HepG2 (cell line): Measurements from ENCODE around the gene AFDN. TPM values are rescaled to one million over a fixed set of nuclear protein-coding genes. Genes with fewer than 3 reads are reported as not detected.

ENCODE experiments used
- BCL6 ChIP-seq: IDR thresholded peaks from 2 replicates; pipeline ENCODE4 v1.6.1; 2016; ENCODE audit warnings: missing genetic modification reagents, missing compliant biosample characterization
- DNMT3B ChIP-seq: conservative IDR thresholded peaks from 2 replicates; pipeline ENCODE4 v1.6.1; 2016; ENCODE audit warnings: missing biosample characterization, control low read depth
- ETV5 ChIP-seq: IDR thresholded peaks from 2 replicates; pipeline ENCODE4 v1.6.1; 2018; ENCODE audit warnings: missing biosample characterization, missing genetic modification reagents, inconsistent platforms, borderline replicate concordance
- FOXJ3 ChIP-seq: sonication (generic); formaldehyde crosslinking; IDR thresholded peaks from 2 replicates; pipeline ENCODE4 v1.4.0; 2020; ENCODE audit warnings: missing genetic modification reagents, mild to moderate bottlenecking, borderline replicate concordance
- GLMP ChIP-seq: sonication (generic); formaldehyde crosslinking; IDR thresholded peaks from 2 replicates; pipeline ENCODE4 v1.9.0; 2021; ENCODE audit warnings: missing genetic modification reagents, mild to moderate bottlenecking, borderline replicate concordance
- GTF2F1 ChIP-seq: fragments of 150-350 bp; IDR thresholded peaks from 2 replicates; pipeline ENCODE4 v1.6.1; 2014; ENCODE audit warnings: low read length
- HDAC6 ChIP-seq: fragments of 200-600 bp; sonication (generic); IDR thresholded peaks from 2 replicates; pipeline ENCODE4 v1.7.0; 2017; ENCODE audit warnings: mild to moderate bottlenecking, antibody characterized with exemption, low read length, low read depth
- HOXD1 ChIP-seq: sonication (generic); formaldehyde crosslinking; IDR thresholded peaks from 2 replicates; pipeline ENCODE4 v1.5.0; 2020; ENCODE audit warnings: missing genetic modification reagents
- JARID2 ChIP-seq: sonication (generic); formaldehyde crosslinking; IDR thresholded peaks from 2 replicates; pipeline ENCODE4 v1.8.1; 2023; ENCODE audit warnings: missing genetic modification reagents, inconsistent platforms; ENCODE audit not compliant: insufficient replicate concordance
- KLF12 ChIP-seq: sonication (generic); formaldehyde crosslinking; IDR thresholded peaks from 2 replicates; pipeline ENCODE4 v1.4.0; 2020; ENCODE audit warnings: missing genetic modification reagents, borderline replicate concordance
- NFE2 ChIP-seq: sonication (generic); formaldehyde crosslinking; IDR thresholded peaks from 2 replicates; pipeline ENCODE4 v1.4.0; 2020; ENCODE audit warnings: missing genetic modification reagents
- RBM39 ChIP-seq: fragments of 200-400 bp; formaldehyde crosslinking; IDR thresholded peaks from one replicate; pipeline ENCODE4 v1.6.1; 2018; ENCODE audit warnings: antibody characterized with exemption, mild to moderate bottlenecking, low read depth, low read length; ENCODE audit not compliant: poor library complexity, severe bottlenecking
- SMAD1 ChIP-seq: sonication (generic); formaldehyde crosslinking; IDR thresholded peaks from 2 replicates; pipeline ENCODE4 v1.4.0; 2020; ENCODE audit warnings: missing genetic modification reagents, low read depth, mild to moderate bottlenecking, borderline replicate concordance
- SMAD3 ChIP-seq: sonication (generic); formaldehyde crosslinking; IDR thresholded peaks from 2 replicates; pipeline ENCODE4 v1.4.0; 2020; ENCODE audit warnings: missing genetic modification reagents
- SP1 ChIP-seq, 2 experiments: fragments of 450-650 bp in 1 of 2; sonication (generic) in 1 of 2; formaldehyde crosslinking in 1 of 2; IDR thresholded peaks; 2 replicates each; pipeline versions ENCODE4 v1.4.0 to v1.6.1; 2016 to 2020; ENCODE audit warnings: missing genetic modification reagents in 1 of 2
- TOE1 ChIP-seq: sonication (generic); formaldehyde crosslinking; IDR thresholded peaks from 2 replicates; pipeline ENCODE4 v1.4.0; 2020; ENCODE audit warnings: mild to moderate bottlenecking, missing genetic modification reagents
- ZNF274 ChIP-seq: sonication (generic); formaldehyde crosslinking; IDR thresholded peaks from 2 replicates; pipeline ENCODE4 v1.5.1; 2020; ENCODE audit warnings: mild to moderate bottlenecking, missing genetic modification reagents
- ZNF503 ChIP-seq: sonication (generic); formaldehyde crosslinking; IDR thresholded peaks from 2 replicates; pipeline ENCODE4 v1.4.0; 2020; ENCODE audit warnings: missing genetic modification reagents
- ZNF616 ChIP-seq: sonication (generic); formaldehyde crosslinking; IDR thresholded peaks from 2 replicates; pipeline ENCODE4 v1.5.0; 2020; ENCODE audit warnings: low read depth, mild to moderate bottlenecking, missing genetic modification reagents
- ZNF709 ChIP-seq: sonication (generic); formaldehyde crosslinking; IDR thresholded peaks from 2 replicates; pipeline ENCODE4 v1.5.0; 2020; ENCODE audit warnings: mild to moderate bottlenecking, missing genetic modification reagents
- ZNF878 ChIP-seq: sonication (generic); formaldehyde crosslinking; IDR thresholded peaks from 2 replicates; pipeline ENCODE4 v1.8.1; 2023; ENCODE audit warnings: mild to moderate bottlenecking, missing genetic modification reagents, moderate library complexity
- polyA plus RNA-seq, 8 experiments: library from polyadenylated mRNA; depleted of rRNA in 3 of 8; stranded (reverse) in 7 of 8; unstranded in 1 of 8; fragments of >200 nt; fragmentation: Illumina TruSeq in 4 of 8; extraction: Trizol in 4 of 8; gene quantifications; 2 replicates each; pipeline versions ENCODE4 v1.2.1 to v1.2.3, GENCODE V29; 2011 to 2016; ENCODE audit warnings: low read depth in 4 of 8, missing spikeins in 1 of 8, mixed read lengths in 1 of 8; ENCODE audit not compliant: insufficient read depth in 1 of 8
- total RNA-seq, 5 experiments: library from RNA; depleted of rRNA; stranded (reverse); fragments of >200 nt; fragmentation: Illumina TruSeq; extraction: Trizol; gene quantifications; 2 replicates each; pipeline ENCODE4 v1.2.3, GENCODE V29; 2016; ENCODE audit warnings: low read depth in 1 of 5
- TF ChIP-seq, protein P1 (sequence below): sonication (generic); formaldehyde crosslinking; IDR thresholded peaks from 2 replicates; pipeline ENCODE4 v1.8.0; 2022; ENCODE audit warnings: missing genetic modification reagents, mild to moderate bottlenecking, moderate library complexity, borderline replicate concordance
- TF ChIP-seq, protein P2 (sequence below): sonication (generic); formaldehyde crosslinking; IDR thresholded peaks from 2 replicates; pipeline ENCODE4 v1.4.0; 2020; ENCODE audit warnings: mild to moderate bottlenecking, missing genetic modification reagents, borderline replicate concordance

Gene AFDN
- total and polyA plus RNA-seq, 2 of the 13 experiments (the other 11 are each of a cell fraction or from before 2014, with no cell fraction given), result 136 to 151 TPM

- TF ChIP-seq ZNF274 (CRISPR knock-in tag) (no peak), SMAD3 (CRISPR knock-in tag) (no peak), NFE2 (CRISPR knock-in tag) (no peak), HOXD1 (CRISPR knock-in tag) (no peak; the same call in 1 of the 2 replicates), GTF2F1 (no peak), ZNF616 (CRISPR knock-in tag) (no peak), KLF12 (CRISPR knock-in tag) (peak; percentile 74; the same call in 1 of the 2 replicates), JARID2 (CRISPR knock-in tag) (no peak), TOE1 (CRISPR knock-in tag) (no peak), HDAC6 (no peak), ETV5 (CRISPR knock-in tag) (no peak), RBM39 (no peak), SP1 (IDR thresholded peaks at IDR 0.05) (no peak), SP1 (CRISPR knock-in tag; IDR thresholded peaks at IDR 0.05) (peak; percentile 64), FOXJ3 (CRISPR knock-in tag) (no peak), GLMP (CRISPR knock-in tag) (no peak), SMAD1 (CRISPR knock-in tag) (no peak; the same call in 1 of the 2 replicates), ZNF878 (CRISPR knock-in tag) (no peak), BCL6 (CRISPR knock-in tag) (no peak), DNMT3B (CRISPR knock-in tag) (no peak), ZNF503 (CRISPR knock-in tag) (no peak), ZNF709 (no peak)
- TF ChIP-seq, protein P1, sequence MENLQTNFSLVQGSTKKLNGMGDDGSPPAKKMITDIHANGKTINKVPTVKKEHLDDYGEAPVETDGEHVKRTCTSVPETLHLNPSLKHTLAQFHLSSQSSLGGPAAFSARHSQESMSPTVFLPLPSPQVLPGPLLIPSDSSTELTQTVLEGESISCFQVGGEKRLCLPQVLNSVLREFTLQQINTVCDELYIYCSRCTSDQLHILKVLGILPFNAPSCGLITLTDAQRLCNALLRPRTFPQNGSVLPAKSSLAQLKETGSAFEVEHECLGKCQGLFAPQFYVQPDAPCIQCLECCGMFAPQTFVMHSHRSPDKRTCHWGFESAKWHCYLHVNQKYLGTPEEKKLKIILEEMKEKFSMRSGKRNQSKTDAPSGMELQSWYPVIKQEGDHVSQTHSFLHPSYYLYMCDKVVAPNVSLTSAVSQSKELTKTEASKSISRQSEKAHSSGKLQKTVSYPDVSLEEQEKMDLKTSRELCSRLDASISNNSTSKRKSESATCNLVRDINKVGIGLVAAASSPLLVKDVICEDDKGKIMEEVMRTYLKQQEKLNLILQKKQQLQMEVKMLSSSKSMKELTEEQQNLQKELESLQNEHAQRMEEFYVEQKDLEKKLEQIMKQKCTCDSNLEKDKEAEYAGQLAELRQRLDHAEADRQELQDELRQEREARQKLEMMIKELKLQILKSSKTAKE (CRISPR knock-in tag), result no peak
- TF ChIP-seq, protein P2, sequence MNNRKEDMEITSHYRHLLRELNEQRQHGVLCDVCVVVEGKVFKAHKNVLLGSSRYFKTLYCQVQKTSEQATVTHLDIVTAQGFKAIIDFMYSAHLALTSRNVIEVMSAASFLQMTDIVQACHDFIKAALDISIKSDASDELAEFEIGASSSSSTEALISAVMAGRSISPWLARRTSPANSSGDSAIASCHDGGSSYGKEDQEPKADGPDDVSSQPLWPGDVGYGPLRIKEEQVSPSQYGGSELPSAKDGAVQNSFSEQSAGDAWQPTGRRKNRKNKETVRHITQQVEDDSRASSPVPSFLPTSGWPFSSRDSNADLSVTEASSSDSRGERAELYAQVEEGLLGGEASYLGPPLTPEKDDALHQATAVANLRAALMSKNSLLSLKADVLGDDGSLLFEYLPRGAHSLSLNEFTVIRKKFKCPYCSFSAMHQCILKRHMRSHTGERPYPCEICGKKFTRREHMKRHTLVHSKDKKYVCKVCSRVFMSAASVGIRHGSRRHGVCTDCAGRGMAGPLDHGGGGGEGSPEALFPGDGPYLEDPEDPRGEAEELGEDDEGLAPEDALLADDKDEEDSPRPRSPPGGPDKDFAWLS, result no peak
Observed at GRCh38 chr6:167825332-167826229, 1.1 kb upstream of the AFDN start (continued).
